IMR-90 (cell line): Measurements from ENCODE around the gene P4HA2. TPM values are rescaled to one million over a fixed set of nuclear protein-coding genes. Genes with fewer than 3 reads are reported as not detected.
A peak's percentile ranks its signal among the peaks of the same experiment; 100 is the strongest.

Experiments used
- ATAC-seq: fragments of 200-7000 bp; cut with Tn5 transposase; 2 replicates; pipeline ENCODE4 v1.9.1; 2020; ENCODE audit warnings: low read depth, mild to moderate bottlenecking, moderate library complexity
- BruUV-seq: library from RNA; stranded (reverse); fragments of 400-500 nt; replicated peaks from 2 replicates; lab custom pipeline; 2021; lab: Mats Ljungman, UMichigan
- CTCF ChIA-PET: fragments of 300-600 bp; formaldehyde crosslinking; extraction: SDS; loops from one replicate; lab custom pipeline; 2021; ENCODE audit warnings: antibody characterized with exemption; lab: Yijun Ruan, JAX
- POLR2A ChIA-PET: fragments of 300-600 bp; sonication (Branson Sonifier 250); formaldehyde crosslinking; loops from one replicate; lab custom pipeline; 2022; ENCODE audit warnings: antibody characterized with exemption; ENCODE audit not compliant: unreplicated experiment; lab: Charles Lee
- DNase-seq: peaks from one replicate; pipeline ENCODE4 v3.0.0; 2013
- H2AFZ ChIP-seq: replicated peaks from 2 replicates; pipeline ENCODE3; 2013; ENCODE audit warnings: low read length, mild to moderate bottlenecking; ENCODE audit not compliant: poor library complexity
- H2AK5ac ChIP-seq: 2 replicates; pipeline ENCODE4 v1.6.1; 2013; ENCODE audit warnings: low read depth, low read length, inconsistent platforms
- H2AK9ac ChIP-seq: replicated peaks from 2 replicates; pipeline ENCODE3; 2013; ENCODE audit warnings: mild to moderate bottlenecking, low read depth, low read length, moderate library complexity; ENCODE audit not compliant: poor library complexity
- H2BK120ac ChIP-seq: 2 replicates; pipeline ENCODE4 v1.6.1; 2013; ENCODE audit warnings: low read depth, low read length, inconsistent platforms
- H2BK15ac ChIP-seq: 3 replicates; pipeline ENCODE4 v1.6.1; 2013; ENCODE audit warnings: low read depth, low read length, inconsistent platforms
- H2BK20ac ChIP-seq: 2 replicates; pipeline ENCODE4 v1.6.1; 2013; ENCODE audit warnings: low read depth, mild to moderate bottlenecking, inconsistent platforms, low read length, moderate library complexity
- H2BK5ac ChIP-seq: 2 replicates; pipeline ENCODE4 v1.6.1; 2013; ENCODE audit warnings: mild to moderate bottlenecking, low read depth, low read length, inconsistent platforms; ENCODE audit not compliant: poor library complexity, severe bottlenecking
- H3K14ac ChIP-seq: replicated peaks from 2 replicates; pipeline ENCODE4 v1.6.1; 2013; ENCODE audit warnings: low read depth, low read length, inconsistent platforms
- H3K18ac ChIP-seq: 2 replicates; pipeline ENCODE4 v1.6.1; 2013; ENCODE audit warnings: low read depth, low read length, control low read depth
- H3K23ac ChIP-seq: 2 replicates; pipeline ENCODE4 v1.6.1; 2013; ENCODE audit warnings: low read depth, low read length, inconsistent platforms
- H3K27ac ChIP-seq: 2 replicates; pipeline ENCODE4 v1.5.1; 2013; ENCODE audit warnings: mild to moderate bottlenecking, control low read depth, low read length; ENCODE audit not compliant: insufficient read depth
- H3K27me3 ChIP-seq: 2 replicates; pipeline ENCODE4 v1.6.1; 2013; ENCODE audit warnings: low read length; ENCODE audit not compliant: control insufficient read depth, insufficient read depth
- H3K36me3 ChIP-seq: 2 replicates; pipeline ENCODE4 v1.6.1; 2013; ENCODE audit warnings: low read length, mixed read lengths; ENCODE audit not compliant: control insufficient read depth, insufficient read depth
- H3K4ac ChIP-seq: 2 replicates; pipeline ENCODE4 v1.6.1; 2013; ENCODE audit warnings: low read depth, low read length, inconsistent platforms
- H3K4me1 ChIP-seq: 2 replicates; pipeline ENCODE4 v1.6.1; 2013; ENCODE audit warnings: low read length, mixed read lengths; ENCODE audit not compliant: control insufficient read depth, insufficient read depth
- H3K4me2 ChIP-seq: 2 replicates; pipeline ENCODE4 v1.6.1; 2013; ENCODE audit warnings: low read depth, mild to moderate bottlenecking, control low read depth, low read length, moderate library complexity
- H3K4me3 ChIP-seq: 2 replicates; pipeline ENCODE4 v1.5.1; 2013; ENCODE audit warnings: low read depth, mild to moderate bottlenecking, control low read depth, low read length, moderate library complexity; ENCODE audit not compliant: insufficient read depth
- H3K56ac ChIP-seq: 2 replicates; pipeline ENCODE4 v1.6.1; 2013; ENCODE audit warnings: low read length, inconsistent platforms; ENCODE audit not compliant: insufficient read depth; ENCODE audit errors: extremely low read depth
- H3K79me1 ChIP-seq, 2 experiments: 2 replicates each; pipeline ENCODE4 v1.6.1; 2013; ENCODE audit warnings: low read length in 2 of 2, inconsistent platforms in 1 of 2, low read depth in 1 of 2
- H3K9ac ChIP-seq: 2 replicates; pipeline ENCODE4 v1.6.1; 2013; ENCODE audit warnings: low read depth, low read length, control low read depth
- H3K9me1 ChIP-seq: 2 replicates; pipeline ENCODE4 v1.6.1; 2013; ENCODE audit warnings: low read length, inconsistent platforms; ENCODE audit not compliant: insufficient read depth
- H3K9me3 ChIP-seq: 2 replicates; pipeline ENCODE4 v1.6.1; 2013; ENCODE audit warnings: low read length; ENCODE audit not compliant: control insufficient read depth, insufficient read depth
- H4K20me1 ChIP-seq: 2 replicates; pipeline ENCODE4 v1.6.1; 2013; ENCODE audit warnings: low read length, inconsistent platforms; ENCODE audit not compliant: insufficient read depth
- H4K5ac ChIP-seq: 2 replicates; pipeline ENCODE4 v1.6.1; 2013; ENCODE audit warnings: mild to moderate bottlenecking, low read depth, low read length, control low read depth
- H4K8ac ChIP-seq, 2 experiments: 2 replicates each; pipeline ENCODE4 v1.6.1; 2013; ENCODE audit warnings: low read depth in 2 of 2, low read length in 2 of 2, control low read depth in 1 of 2, inconsistent platforms in 1 of 2
- H4K91ac ChIP-seq: 2 replicates; pipeline ENCODE4 v1.6.1; 2013; ENCODE audit warnings: low read depth, low read length, inconsistent platforms; ENCODE audit not compliant: insufficient read depth
- CEBPB ChIP-seq: IDR thresholded peaks from 2 replicates; pipeline ENCODE4 v1.6.1; 2012; ENCODE audit warnings: low read depth, low read length, improper control_type of control experiment
- FOS ChIP-seq: fragments of 150-350 bp; IDR thresholded peaks from 2 replicates; pipeline ENCODE4 v1.6.1; 2016; ENCODE audit warnings: low read depth, low read length
- MAFK ChIP-seq: IDR thresholded peaks from 2 replicates; pipeline ENCODE4 v1.6.1; 2012; ENCODE audit warnings: low read depth, low read length, improper control_type of control experiment
- MXI1 ChIP-seq: IDR thresholded peaks from 2 replicates; pipeline ENCODE4 v1.6.1; 2012; ENCODE audit warnings: low read depth, mild to moderate bottlenecking, low read length, moderate library complexity, borderline replicate concordance
- NFE2L2 ChIP-seq: fragments of 150-350 bp; IDR thresholded peaks from 2 replicates; pipeline ENCODE4 v1.6.1; 2016; ENCODE audit warnings: low read depth, mild to moderate bottlenecking, low read length
- POLR2A ChIP-seq: IDR thresholded peaks from 2 replicates; pipeline ENCODE4 v1.6.1; 2012; ENCODE audit warnings: mild to moderate bottlenecking, low read depth, low read length
- RCOR1 ChIP-seq: IDR thresholded peaks from 2 replicates; pipeline ENCODE4 v1.6.1; 2012; ENCODE audit warnings: mild to moderate bottlenecking, low read length, improper control_type of control experiment; ENCODE audit not compliant: insufficient replicate concordance
- RFX5 ChIP-seq: IDR thresholded peaks from 2 replicates; pipeline ENCODE4 v1.8.0; 2012; ENCODE audit warnings: low read depth, mild to moderate bottlenecking, low read length, moderate library complexity
- SMC3 ChIP-seq: fragments of 150-350 bp; IDR thresholded peaks from 2 replicates; pipeline ENCODE4 v1.6.1; 2016; ENCODE audit warnings: low read depth, mild to moderate bottlenecking, antibody characterized with exemption, low read length, moderate library complexity
- WGBS, 2 experiments: methylation state at CpG; one replicate each; pipeline versions ENCODE4 v1.1.5 to v1.1.7; 2013; ENCODE audit warnings: missing lambda C conversion rate in 2 of 2; ENCODE audit not compliant: insufficient read length in 1 of 2; ENCODE audit errors: extremely low coverage in 2 of 2; 5-methylcytosine and 5-hydroxymethylcytosine counted together
- dilution Hi-C: fragments of 300-500 bp; cut with HindIII; formaldehyde crosslinking; loops from one replicate; pipeline ENCODE4 v1.14.3; 2018; ENCODE audit warnings: low sequenced_read_pairs; ENCODE audit not compliant: unreplicated experiment
- in situ Hi-C: fragments of 300-500 bp; cut with MboI; formaldehyde crosslinking; loops from 3 replicates; pipeline ENCODE4 v1.14.3; 2019; ENCODE audit warnings: low sequenced_read_pairs, inconsistent platforms, mixed read lengths
- intact Hi-C: fragments of 100-400 bp; cut with micrococcal nuclease; formaldehyde crosslinking; loops from 2 replicates; pipeline ENCODE4 v1.10.0; 2022
- polyA plus RNA-seq, 3 experiments: library from polyadenylated mRNA; depleted of rRNA; stranded (reverse); fragments of >200 nt; gene quantifications; 2 replicates each; pipeline ENCODE4 v1.2.3, GENCODE V29; 2012; ENCODE audit warnings: low replicate concordance in 1 of 3
- total RNA-seq: library from RNA; depleted of rRNA; stranded (reverse); fragments of >200 nt; gene quantifications from 2 replicates; pipeline ENCODE4 v1.2.3, GENCODE V29; 2012
- TF ChIP-seq, protein P1 (sequence below): fragments of 150-350 bp; IDR thresholded peaks from 2 replicates; pipeline ENCODE4 v1.6.1; 2016; ENCODE audit warnings: low read depth, mild to moderate bottlenecking, low read length, moderate library complexity, borderline replicate concordance

P4HA2 gene
- total and polyA plus RNA-seq, 2 of the 4 experiments (the other 2 are of a cell fraction): 186 to 225 TPM

GRCh38 chr5:132271251-132272246, 43.9 kb upstream of the P4HA2 start:
- peaks cover 3% of the 10 kb centered on the region for H4K20me1 ChIP-seq
- no peak overlapping the region for H3K4me2 ChIP-seq
- H3K9ac ChIP-seq: no peak overlapping the region
- H3K79me1 ChIP-seq: peaks cover 8 to 43% of the 10 kb centered on the region in 2 experiments
- TF ChIP-seq, protein P1, sequence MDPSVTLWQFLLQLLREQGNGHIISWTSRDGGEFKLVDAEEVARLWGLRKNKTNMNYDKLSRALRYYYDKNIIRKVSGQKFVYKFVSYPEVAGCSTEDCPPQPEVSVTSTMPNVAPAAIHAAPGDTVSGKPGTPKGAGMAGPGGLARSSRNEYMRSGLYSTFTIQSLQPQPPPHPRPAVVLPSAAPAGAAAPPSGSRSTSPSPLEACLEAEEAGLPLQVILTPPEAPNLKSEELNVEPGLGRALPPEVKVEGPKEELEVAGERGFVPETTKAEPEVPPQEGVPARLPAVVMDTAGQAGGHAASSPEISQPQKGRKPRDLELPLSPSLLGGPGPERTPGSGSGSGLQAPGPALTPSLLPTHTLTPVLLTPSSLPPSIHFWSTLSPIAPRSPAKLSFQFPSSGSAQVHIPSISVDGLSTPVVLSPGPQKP: no peak
- no peak for TF ChIP-seq NFE2L2
- no peak for TF ChIP-seq RCOR1
- no peak for TF ChIP-seq MAFK
- TF ChIP-seq SMC3: no peak
- no peak for TF ChIP-seq FOS
- TF ChIP-seq RFX5: no peak
- TF ChIP-seq CEBPB: no peak
- no peak for TF ChIP-seq MXI1
- TF ChIP-seq POLR2A: no peak
- H3K27me3 ChIP-seq: no peaks in the 10 kb centered on the region
- DNase-seq (no peak), ATAC-seq (no peak)
- no peaks in the 10 kb centered on the region for H3K9me3 ChIP-seq
- no peak overlapping the region for H2BK15ac ChIP-seq
- H2BK20ac ChIP-seq: no peak overlapping the region
- WGBS, 2 experiments: 82% methylated on average over 69 of the region's 77 CpGs; no CpG with 5 or more reads in 1 of the 2 experiments
- peaks cover 60% of the 10 kb centered on the region for H3K36me3 ChIP-seq
- intact Hi-C loops (no loop called here), dilution Hi-C loops (no loop called here), in situ Hi-C loops (no loop called here)
- H2AK5ac ChIP-seq: no peak overlapping the region
- H3K4ac ChIP-seq: no peak overlapping the region
- CTCF ChIA-PET: interaction anchor here (1.4 kb wide), 1 partner anchor 10 kb away, joined by 4 read pairs; no protein-coding TSS in a partner anchor
- no peak overlapping the region for H3K14ac ChIP-seq
- TSS peak; percentile 34 for BruUV-seq
- no peak overlapping the region for H4K91ac ChIP-seq
- no peak overlapping the region for H2BK120ac ChIP-seq
- no peak overlapping the region for H3K23ac ChIP-seq
- H4K8ac ChIP-seq: no peak overlapping the region
- H3K18ac ChIP-seq: no peak overlapping the region
- peaks cover 34% of the 10 kb centered on the region for H3K9me1 ChIP-seq
- no peak overlapping the region for H3K56ac ChIP-seq
- H3K4me1 ChIP-seq: peaks cover 24% of the 10 kb centered on the region
- no peak overlapping the region for H3K27ac ChIP-seq
- H2AFZ ChIP-seq: no peak overlapping the region
- H4K5ac ChIP-seq: no peak overlapping the region
- H2AK9ac ChIP-seq: no peak overlapping the region
- POLR2A ChIA-PET: no interaction called here
- H3K4me3 ChIP-seq: no peak overlapping the region
- no peak overlapping the region for H2BK5ac ChIP-seq
